ENCODE measurements around the gene INPP5D.

DNA sequence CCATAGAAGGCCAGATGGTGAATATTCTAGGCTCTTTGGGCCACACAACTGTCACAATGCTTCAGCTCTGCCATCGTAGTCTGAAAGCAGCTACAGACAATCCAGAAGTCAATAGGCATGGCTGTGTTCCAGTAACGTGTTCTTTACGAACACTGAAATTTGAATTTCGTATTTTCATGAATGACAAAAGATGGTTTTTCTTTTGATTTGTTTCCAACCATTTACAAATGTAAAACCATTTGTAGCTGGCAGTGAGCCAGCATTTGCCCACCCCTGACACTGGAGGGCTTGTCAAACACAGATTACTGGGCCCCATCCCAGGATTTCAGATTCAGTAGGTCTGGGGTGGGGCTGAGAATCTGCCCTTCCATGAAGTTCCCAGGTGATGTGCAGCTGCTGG is 108.3 kb downstream of the INPP5D start:
- TF ChIP-seq, protein P1, sequence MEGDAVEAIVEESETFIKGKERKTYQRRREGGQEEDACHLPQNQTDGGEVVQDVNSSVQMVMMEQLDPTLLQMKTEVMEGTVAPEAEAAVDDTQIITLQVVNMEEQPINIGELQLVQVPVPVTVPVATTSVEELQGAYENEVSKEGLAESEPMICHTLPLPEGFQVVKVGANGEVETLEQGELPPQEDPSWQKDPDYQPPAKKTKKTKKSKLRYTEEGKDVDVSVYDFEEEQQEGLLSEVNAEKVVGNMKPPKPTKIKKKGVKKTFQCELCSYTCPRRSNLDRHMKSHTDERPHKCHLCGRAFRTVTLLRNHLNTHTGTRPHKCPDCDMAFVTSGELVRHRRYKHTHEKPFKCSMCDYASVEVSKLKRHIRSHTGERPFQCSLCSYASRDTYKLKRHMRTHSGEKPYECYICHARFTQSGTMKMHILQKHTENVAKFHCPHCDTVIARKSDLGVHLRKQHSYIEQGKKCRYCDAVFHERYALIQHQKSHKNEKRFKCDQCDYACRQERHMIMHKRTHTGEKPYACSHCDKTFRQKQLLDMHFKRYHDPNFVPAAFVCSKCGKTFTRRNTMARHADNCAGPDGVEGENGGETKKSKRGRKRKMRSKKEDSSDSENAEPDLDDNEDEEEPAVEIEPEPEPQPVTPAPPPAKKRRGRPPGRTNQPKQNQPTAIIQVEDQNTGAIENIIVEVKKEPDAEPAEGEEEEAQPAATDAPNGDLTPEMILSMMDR (IDR thresholded peaks at IDR 0.05) = no peak
- no peak for TF ChIP-seq POLR2A (IDR thresholded peaks at IDR 0.05)

Data from testis (tissue), 2 donors.